HG02588 (cell line): Measurements from ENCODE around the gene VAPA.
"Not testable (repeated sequence)": the region's sequence is repeated elsewhere in the genome, so short reads cannot be mapped to it uniquely, and the experiment has no call there.

Experiments used
- ATAC-seq: cut with Tn5 transposase; IDR thresholded peaks from one replicate; pipeline ENCODE4 v1.9.1; 2021; ENCODE audit warnings: mild to moderate bottlenecking, moderate library complexity; ENCODE audit not compliant: unreplicated experiment

The VAPA gene

DNA sequence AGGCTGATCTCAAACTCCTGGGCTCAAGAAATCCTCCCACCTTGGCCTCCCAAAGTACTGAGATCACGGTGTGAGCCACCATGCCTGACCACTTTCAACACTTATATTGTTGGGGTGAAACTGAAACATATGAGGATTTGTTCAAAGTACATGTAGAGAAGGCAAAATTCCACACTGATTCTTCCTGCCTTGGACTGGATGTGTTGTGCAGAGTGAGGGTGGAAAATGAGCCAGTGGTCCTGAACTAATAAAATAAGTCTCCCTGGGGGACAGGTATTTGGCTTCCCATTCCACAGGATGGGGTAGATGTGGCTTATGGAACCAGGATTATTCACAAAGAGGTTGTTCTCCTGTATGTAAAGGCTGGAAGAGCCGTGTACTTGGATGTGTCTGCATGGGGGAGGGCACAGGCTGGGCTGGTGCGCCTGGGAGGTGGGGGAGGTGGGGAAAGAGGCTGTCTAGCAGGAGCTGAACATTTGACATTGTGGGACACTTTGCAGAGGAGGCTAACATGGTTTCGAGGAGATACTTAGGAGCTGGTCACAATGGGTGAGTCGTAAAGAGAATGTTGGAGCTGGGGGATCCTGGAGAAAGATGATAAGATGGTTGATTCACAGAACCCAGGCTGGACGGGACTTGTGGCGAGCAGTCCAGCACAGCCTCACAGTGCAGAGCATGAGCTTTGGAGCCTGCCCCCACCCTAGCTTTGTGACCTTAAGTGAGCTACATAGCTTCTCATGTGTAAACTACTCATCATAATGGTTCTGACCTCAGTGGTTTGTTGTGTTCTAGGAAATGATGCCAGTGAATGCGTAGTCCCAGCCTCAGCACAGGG is 28.4 kb upstream of the VAPA start, which contains the start of gene TXNDC2:
Gene TXNDC2, plus strand, starts transcription at position 804 of the 835 bp plus-strand sequence. CDS start 708 bp downstream, outside the sequence.
- no peak for ATAC-seq

DNA sequence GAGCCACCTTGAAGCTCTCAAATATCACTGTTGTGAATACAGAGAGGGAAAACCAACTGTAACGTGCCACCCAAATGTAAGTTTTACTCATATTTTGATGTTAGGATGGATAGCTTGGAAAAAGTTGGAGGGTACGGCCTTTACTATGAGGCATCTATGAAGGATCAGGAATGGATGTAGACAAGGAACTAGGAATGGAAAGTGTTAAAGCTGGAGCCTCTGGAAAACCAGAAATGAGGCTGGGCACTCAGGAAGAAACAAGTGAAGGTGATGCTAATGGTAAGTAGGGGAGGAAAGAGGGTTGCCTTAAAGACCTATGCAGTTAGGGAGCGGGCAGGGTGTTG is 27.8 kb upstream of the VAPA start:
- ATAC-seq: no peak

DNA sequence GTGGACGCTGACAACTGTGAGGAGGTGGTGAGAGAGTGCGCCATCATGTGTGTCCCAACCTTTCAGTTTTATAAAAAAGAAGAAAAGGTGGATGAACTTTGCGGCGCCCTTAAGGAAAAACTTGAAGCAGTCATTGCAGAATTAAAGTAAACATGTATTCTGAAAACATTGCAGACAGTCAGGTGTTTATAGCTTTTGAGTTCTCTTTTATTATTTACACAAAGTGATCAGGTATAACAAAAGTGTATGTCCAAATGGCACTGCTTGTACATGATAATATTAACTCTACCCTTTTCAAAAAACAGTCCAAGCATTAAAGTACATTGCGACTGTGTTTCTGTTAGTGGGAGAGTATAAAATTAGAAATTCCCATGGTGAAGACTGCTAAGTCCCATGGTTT is 25.8 kb upstream of the VAPA start:
- ATAC-seq: no peak

DNA sequence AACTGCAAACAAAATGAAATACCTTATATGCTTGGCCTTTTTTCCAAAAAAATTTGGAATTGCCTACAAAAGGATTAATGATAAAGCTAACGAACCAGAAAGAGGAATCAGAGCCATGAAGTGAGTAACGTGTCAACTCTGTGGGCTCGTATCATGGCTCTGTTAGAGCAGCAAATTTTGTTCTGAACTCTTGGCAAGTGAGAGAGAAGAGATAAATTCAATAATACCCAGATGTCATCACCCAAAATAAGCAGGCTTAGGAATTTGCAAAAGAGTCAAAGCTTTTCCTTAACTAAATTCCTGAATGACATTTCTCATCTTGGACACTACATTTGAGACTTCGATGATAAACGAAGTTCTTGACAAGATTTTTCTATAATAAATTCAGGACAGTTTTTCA is 23.6 kb upstream of the VAPA start:
- ATAC-seq: no peak

DNA sequence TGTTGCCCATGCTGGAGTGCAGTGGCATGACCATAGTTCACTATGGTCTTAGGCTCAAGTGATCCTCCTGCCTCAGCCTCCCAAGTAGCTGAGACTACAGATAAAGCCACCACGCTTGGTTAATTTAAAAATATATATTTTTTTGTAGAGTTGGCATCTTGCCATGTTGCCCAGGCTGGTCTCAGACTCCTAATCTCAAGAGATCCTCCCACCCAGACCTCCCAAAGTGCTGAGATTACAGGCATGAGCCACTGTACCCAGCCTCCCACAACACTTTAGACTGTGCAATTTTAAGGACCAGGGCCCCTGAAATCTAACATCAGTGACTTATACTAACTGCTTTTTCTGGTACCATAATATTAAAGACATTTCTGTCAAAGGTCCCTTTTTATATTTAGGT is 22.9 kb upstream of the VAPA start:
- ATAC-seq: no peak

DNA sequence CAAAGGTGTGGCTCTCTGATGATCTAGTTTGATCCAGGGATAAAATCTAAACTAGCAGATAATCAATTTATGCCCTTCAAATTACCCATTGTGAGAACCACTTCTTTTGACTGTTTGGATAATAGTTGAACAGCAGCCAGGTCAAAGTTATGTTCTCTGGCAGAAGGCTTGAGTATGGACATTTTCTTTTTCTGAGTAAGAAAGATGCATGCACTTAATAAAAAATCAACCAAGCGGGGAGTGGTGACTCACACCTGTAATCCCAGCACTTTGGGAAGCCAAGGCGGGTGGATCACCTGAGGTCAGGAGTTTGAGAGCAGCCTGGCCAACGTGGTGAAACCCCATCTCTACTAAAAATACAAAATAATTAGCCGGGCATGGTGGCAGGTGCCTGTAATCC is 22.3 kb upstream of the VAPA start:
- ATAC-seq: not testable (repeated sequence)

DNA sequence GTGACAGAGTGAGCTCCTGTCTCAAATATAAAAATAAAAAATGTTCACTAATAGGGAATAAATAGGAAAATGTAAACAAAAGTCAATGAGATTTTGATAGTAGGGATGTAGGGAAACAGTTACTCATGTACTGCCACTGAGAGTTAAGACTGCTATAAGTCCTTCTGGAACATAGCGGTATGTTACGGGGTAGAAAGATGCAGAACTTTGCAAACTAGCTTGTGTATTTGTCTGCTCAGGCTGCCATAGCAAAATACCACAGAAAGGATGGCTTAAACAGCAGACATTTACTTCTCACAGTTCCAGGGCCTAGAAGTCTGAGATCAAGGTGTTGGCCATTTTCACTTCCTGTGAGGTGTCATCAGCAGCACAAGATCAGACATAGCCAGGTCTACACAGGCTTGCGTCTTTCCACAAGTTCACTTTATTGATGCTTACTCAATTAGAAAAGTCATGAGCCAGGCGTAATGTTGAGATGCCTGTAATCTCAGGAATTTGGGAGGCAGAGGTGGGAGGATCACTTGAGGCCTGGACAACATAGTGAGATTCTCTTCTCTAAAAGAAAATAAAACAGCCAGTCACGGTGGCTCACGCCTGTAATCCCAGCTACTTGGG is 19.3 kb upstream of the VAPA start:
- ATAC-seq: no peak

DNA sequence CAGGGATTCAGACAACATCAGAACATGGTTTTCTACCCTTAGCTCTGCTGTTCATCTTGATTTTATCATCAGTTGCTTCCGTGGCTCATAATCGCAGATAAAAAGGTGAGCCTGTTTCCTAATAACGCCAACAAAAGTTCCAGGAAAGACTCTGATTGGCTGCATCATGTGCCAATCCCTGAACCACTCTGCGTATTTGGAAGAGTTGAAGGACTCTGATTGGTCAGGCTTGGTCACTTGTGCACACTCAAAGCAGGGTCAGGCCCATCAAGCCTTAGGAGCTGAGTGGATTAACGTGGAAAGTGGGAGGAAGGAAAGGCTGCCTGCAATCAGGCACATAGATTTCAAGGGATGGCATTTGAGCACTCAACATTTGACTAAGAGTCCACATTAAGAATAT is 16.7 kb upstream of the VAPA start:
- no peak for ATAC-seq

DNA sequence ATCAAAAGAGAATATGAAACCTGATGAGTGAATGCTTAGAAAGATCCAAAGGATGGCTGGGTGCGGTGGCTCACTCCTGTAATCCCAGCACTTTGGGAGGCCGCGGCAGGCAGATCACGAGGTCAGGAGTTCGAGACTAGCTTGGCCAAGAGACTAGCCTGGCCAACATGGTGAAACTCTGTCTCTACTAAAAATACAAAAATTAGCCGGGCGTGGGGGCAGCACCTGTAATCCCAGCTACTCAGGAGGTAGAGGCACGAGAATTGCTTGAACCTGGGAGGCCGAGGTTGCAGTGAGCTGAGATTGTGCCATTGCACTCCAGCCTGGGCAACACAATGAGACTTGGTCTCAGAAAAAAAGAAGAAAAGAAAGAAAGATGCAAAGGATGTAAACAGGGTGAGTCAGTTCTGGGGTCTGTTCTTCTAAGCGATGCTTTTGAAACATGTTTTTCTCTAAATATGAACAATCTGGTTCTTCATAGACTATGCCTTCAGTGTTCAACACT is 16.0 kb upstream of the VAPA start:
- ATAC-seq: not testable (repeated sequence)

DNA sequence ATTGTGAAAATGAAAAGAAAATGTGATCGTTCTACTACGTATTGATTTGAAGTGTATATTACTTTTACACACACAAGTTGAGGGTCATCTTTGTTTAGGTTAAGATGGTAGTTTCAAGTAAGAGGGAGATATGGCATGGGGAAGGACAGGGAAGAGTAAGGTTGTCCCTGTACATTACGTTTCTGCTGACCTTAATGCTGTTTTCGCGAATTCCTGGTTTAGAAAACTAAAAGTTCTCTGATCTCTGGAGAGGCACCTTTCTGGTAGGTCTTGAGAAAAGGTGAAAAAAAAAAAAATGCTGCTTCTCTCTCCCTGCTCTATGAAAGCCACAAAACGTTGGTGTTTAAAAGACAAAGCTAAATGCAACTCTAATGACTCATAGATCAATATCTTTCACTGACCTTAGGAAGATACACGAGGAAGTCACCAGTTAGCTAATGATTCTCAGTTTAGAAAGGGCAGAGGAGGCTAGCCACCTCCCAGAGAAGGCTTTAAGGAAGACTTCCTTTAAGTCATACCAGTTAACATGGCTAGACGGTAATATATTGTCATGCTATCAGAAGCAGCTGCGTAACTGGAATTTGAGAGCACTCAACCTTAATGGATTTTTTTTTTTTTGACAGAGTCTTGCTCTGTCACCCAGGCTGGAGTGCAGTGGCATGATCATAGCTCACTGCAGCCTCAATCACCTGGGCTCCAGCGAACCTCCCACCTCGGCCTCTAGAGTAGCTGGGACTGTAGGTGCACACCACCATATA is 14.8 kb upstream of the VAPA start:
- ATAC-seq: no peak

DNA sequence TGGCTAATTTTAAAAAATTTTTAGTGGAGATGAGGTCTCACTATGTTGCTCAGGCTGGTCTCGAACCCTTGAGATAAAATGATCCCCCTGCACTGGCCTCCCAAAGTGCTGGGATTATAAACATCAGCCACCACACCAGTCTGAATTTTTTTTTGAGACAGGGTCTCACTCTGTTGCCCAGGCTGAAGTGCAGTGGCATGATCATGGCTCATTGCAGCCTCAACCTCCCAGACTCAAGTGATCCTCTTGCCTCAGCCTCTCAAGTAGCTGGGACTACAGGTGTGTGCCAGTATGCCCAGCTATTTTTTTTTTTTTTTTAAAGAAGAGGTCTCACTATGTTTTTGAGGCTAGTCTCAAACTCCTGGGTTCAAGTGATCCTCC is 14.3 kb upstream of the VAPA start:
- not testable (repeated sequence) for ATAC-seq

DNA sequence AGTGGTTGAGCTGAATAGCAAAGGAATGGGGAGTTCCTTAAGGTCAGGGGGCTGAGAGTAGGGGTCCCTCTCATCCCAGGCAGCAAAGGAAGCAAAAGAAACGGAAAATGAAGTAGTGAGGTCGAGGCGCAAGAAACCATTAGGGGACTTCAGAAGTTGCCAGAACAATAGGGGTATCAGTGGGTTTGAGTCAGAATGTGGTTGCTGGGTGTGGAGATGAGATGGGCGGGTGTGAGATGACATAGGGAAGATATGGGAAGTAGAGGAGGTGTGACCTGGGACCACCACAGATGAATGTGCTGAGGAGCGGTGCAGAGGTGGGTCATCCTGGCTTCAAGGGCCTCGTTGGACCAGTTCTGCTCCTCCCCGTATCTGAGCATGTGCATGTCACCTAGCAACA is 13.1 kb upstream of the VAPA start:
- ATAC-seq: no peak

DNA sequence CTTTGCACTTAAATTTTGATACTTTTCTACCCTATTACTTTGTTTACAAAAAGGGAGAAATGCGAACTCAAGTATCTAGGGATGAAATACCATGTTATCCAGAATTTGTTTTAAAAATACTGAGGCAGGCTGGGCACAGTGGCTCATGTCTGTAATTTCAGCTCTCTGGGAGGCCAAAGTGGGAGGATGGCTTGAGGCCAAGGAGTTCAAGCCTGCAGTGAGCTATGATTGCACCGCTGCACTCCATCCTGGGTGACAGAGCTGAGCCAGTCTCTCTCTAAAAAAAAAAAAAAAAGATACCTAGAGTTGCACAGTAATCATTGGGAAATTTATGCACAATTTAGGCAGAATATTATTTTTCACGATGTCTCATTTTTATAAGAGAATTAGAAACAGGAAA is 12.4 kb upstream of the VAPA start:
- ATAC-seq: no peak

DNA sequence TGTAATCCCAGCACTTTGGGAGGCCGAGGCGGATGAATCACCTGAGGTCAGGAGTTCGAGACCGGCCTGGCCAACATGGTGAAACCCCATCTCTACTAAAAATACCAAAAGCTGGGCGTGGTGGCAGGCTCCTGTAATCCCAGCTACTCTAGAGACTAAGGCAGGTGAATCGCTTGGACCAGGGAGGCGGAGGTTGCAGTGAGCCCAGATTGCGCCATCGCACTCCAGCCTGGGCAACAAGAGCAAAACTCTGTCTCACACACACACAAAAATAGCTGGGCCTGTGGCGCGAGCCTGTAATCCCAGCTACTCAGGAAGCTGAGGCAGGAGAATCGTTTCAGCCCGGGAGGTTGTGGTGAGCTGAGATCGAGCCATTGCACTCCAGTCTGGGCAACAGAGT is 11.6 kb upstream of the VAPA start:
- ATAC-seq: not testable (repeated sequence)

DNA sequence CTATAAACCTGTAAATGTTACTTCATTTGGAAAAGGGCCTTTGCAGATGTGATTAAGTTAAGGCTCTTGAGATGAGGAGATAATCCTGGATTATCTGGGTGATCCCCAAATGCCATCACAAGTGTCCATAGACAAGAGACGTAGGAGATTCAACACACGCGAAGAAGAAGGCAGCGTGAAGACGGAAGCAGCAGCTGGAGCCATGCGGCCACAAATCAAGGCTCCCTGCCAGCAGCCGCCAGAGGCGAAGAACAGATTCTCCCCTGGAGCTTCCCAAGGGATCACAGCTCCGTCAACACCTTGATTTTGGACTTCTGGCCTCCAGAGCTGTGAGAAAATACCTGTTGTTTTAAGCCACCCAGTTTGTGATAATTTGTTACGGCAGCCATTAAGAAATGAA is 11.0 kb upstream of the VAPA start:
- no peak for ATAC-seq

DNA sequence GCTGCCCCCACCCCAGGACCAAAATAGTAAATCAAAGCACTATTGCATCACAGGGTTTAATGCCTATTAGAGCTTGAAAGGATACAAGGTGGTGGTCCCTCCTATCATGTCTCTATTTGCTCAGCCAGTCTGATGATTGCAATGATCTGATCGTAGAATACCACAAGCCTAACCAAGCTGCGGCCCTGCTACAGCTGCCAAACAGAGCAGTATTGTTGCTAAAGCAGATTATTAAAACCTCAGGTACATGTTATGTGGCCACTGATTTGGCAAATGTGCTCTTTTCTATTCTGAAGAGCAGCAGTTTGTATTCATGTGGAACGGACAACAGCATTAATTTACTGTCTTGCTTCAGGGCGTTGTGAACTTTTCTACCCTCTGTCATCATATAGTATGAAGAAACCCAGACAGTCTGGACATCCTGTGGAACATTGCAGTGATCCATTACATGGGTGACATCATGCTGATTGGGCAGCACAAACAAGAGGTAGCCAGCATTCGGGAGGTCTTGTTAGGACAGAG is 8.4 kb upstream of the VAPA start:
- ATAC-seq: no peak

DNA sequence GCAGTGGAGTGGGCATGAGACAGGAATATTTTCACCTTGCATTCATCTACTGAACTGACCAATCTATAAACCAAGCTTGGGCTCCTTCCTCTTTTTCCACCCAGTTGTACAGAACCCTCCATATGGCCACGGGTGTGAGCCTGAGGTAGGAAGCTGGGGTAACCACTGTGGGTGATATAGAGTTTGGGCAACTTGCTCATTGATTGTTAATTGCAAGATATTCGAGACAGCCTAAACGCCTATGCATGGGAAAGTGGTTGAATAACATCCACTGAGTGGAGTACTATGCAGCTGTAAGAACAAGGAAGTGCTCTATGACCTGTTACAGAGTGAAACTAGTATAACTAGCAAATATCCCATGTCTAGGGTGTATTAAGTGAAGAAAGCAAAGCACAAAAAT is 7.3 kb upstream of the VAPA start:
- no peak for ATAC-seq

DNA sequence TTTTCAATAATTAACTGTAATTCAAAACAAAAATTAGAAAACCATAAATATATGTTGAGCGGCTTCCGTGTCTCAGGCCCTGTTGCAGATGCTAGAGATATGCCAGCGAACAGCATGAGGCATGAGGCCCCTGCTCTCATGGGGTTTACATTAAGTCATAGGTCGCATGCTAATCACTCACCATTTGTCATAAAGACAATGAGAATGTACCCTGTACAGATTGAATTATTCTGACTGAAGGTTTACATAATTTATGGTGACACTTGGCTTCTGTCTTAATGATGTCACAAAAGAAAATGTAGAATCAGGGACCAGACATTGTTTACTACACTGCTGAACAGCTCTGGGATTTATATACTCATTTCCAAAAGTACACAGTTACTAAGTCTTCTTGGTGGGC is 5.9 kb upstream of the VAPA start:
- ATAC-seq: no peak

DNA sequence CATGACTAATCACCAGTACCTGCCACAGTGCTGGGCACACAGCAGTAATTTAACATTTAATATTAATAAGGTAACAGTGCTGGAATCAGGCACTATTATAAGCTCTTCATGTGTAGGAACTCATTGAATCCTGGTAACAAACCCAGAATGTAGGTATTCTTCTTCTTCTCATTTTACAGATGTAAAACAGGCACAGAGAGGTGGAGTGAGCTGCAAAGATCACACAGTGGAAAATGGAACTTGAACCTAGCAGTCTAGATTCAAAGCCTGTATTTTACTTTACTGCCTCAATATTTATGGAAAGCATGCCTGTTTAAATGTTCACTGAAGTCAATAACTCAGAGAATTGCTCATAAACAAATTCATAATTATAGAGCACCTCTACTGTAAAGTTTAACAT is 3.7 kb upstream of the VAPA start:
- ATAC-seq: no peak

DNA sequence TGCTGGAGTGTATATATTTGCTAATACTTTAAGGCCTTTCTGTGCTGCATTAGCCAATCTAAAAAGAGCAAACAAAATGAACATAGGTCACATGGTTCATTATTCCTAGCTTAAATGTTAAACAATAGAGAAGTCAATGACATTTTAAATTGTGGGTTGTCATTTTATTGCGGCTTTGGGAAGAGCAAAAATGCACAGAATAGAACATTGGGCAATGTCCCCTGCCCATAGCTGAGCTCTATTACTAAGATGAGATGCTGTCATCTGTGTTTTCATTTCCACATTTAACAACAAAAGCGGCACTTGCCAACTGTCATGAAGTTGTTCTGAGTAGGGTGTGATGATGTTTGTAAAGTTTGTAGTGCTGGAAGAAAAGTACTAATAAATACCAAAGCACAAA is 3.2 kb upstream of the VAPA start:
- no peak for ATAC-seq

DNA sequence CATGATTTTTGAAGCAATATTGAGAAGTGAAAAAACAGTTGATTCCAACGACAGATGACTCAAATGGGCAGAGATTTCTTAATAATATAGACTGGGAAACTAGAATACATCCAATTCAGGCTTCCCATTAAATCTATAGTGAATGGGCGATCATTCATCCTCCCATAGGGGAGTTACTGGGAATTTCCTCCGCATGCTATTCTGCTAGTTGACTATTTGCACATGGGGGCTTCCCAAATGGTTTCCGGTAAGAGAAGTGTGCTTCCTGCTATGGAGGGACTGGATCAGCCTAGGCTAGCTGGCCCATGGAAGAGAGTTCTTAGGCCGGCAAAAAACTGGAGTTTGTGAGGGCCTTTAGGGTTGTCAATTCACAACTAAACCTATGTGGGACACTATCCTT is 2.6 kb upstream of the VAPA start:
- ATAC-seq: no peak

DNA sequence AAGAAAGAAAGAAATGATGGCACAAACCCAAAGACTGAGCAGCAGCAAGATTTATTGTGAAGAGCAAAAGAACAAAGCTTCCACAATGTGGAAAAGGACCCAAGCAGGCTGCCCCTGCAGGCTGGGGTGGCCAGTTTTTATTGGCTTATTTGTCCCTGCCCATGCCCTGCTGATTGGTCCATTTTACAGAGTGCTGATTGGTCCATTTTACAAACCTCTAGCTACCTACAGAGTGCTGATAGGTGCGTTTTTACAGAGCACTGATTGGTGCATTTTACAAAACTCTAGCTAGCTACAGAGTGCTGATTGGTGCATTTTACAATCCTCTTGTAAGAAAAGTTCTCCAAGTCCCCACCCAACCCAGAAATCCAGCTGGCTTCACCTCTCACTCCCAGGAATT is 1.5 kb upstream of the VAPA start:
- ATAC-seq: not testable (repeated sequence)
